HG02798 (cell line): Measurements from ENCODE around the gene MPHOSPH8.

ENCODE experiments used
- ATAC-seq: cut with Tn5 transposase; IDR thresholded peaks from one replicate; pipeline ENCODE4 v1.9.1; 2021; ENCODE audit warnings: mild to moderate bottlenecking; ENCODE audit not compliant: unreplicated experiment, poor library complexity

Gene MPHOSPH8

GRCh38 chr13:19633479-19634255, at the start of gene MPHOSPH8:
Gene MPHOSPH8 (plus strand): TSS chr13:19633659. CDS start chr13:19633749, 90 bp downstream.
- ATAC-seq = peak; percentile 99

GRCh38 chr13:19586904-19587634, 46.4 kb upstream of the MPHOSPH8 start:
- ATAC-seq = peak; percentile 87

GRCh38 chr13:19587635-19588300, 45.7 kb upstream of the MPHOSPH8 start:
- peak; percentile 82 for ATAC-seq

- ATAC-seq = no peak
Observed at GRCh38 chr13:19589312-19589711, 44.1 kb upstream of the MPHOSPH8 start.

GRCh38 chr13:19590423-19590822, 43.0 kb upstream of the MPHOSPH8 start:
- no peak for ATAC-seq

- no peak for ATAC-seq
Observed at GRCh38 chr13:19591864-19592263, 41.6 kb upstream of the MPHOSPH8 start.

GRCh38 chr13:19592657-19593180, 40.7 kb upstream of the MPHOSPH8 start:
- ATAC-seq = no peak

- no peak for ATAC-seq
Observed at GRCh38 chr13:19596086-19596485, 37.4 kb upstream of the MPHOSPH8 start.

GRCh38 chr13:19596960-19597361, 36.5 kb upstream of the MPHOSPH8 start:
- ATAC-seq = no peak

GRCh38 chr13:19597523-19597922, 35.9 kb upstream of the MPHOSPH8 start:
- ATAC-seq = no peak

GRCh38 chr13:19601749-19602725, 31.4 kb upstream of the MPHOSPH8 start:
- peak; percentile 90 for ATAC-seq

GRCh38 chr13:19604306-19604705, 29.2 kb upstream of the MPHOSPH8 start:
- no peak for ATAC-seq

GRCh38 chr13:19605161-19605955, 28.1 kb upstream of the MPHOSPH8 start:
- ATAC-seq = no peak

- ATAC-seq = no peak
Observed at GRCh38 chr13:19606152-19606551, 27.3 kb upstream of the MPHOSPH8 start.

GRCh38 chr13:19606737-19607136, 26.7 kb upstream of the MPHOSPH8 start:
- ATAC-seq = no peak

GRCh38 chr13:19607523-19608078, 25.9 kb upstream of the MPHOSPH8 start:
- no peak for ATAC-seq

GRCh38 chr13:19618977-19619376, 14.5 kb upstream of the MPHOSPH8 start:
- ATAC-seq = peak; percentile 67

- no peak for ATAC-seq
Observed at GRCh38 chr13:19622193-19622592, 11.3 kb upstream of the MPHOSPH8 start.

- no peak for ATAC-seq
Observed at GRCh38 chr13:19624265-19624664, 9.2 kb upstream of the MPHOSPH8 start.
